PC-9 (cell line): ENCODE results near the gene NKAPD1. TPM values are rescaled to one million over a fixed set of nuclear protein-coding genes. Genes with fewer than 3 reads are reported as not detected.

Experiments used
- Bru-seq: library from RNA; stranded (reverse); fragments of 400-500 nt; gene quantifications from one replicate; lab custom pipeline; 2021; lab: Mats Ljungman, UMichigan
- BruChase-seq, 2 experiments: library from RNA; stranded (reverse); fragments of 400-500 nt; gene quantifications; one replicate each; lab custom pipeline; 2021; lab: Mats Ljungman, UMichigan
- BruUV-seq: library from RNA; stranded (reverse); fragments of 400-500 nt; replicated peaks from 2 replicates; lab custom pipeline; 2021; lab: Mats Ljungman, UMichigan
- CTCF ChIA-PET: fragments of 300-600 bp; sonication (Branson Sonifier 250); formaldehyde crosslinking; loops from one replicate; lab custom pipeline; 2022; ENCODE audit warnings: antibody characterized with exemption; lab: Charles Lee
- POLR2A ChIA-PET: fragments of 300-600 bp; sonication (Branson Sonifier 250); formaldehyde crosslinking; loops from one replicate; lab custom pipeline; 2022; ENCODE audit warnings: antibody characterized with exemption; ENCODE audit not compliant: unreplicated experiment; lab: Charles Lee
- DNase-seq, 2 experiments: peaks; one replicate each; pipeline versions ENCODE4 v3.0.0 to v3.0.0-alpha.2; 2015 to 2022; ENCODE audit warnings: mixed read lengths in 1 of 2
- H2AFZ ChIP-seq: fragments of 200-600 bp; sonication (generic); 2 replicates; pipeline ENCODE4 v1.8.1; 2017; ENCODE audit warnings: antibody characterized with exemption
- H3F3A ChIP-seq: fragments of 200-600 bp; sonication (generic); 2 replicates; pipeline ENCODE4 v1.8.1; 2017; ENCODE audit warnings: antibody characterized with exemption, mild to moderate bottlenecking, low read depth; ENCODE audit not compliant: insufficient read depth
- H3K27ac ChIP-seq: fragments of 200-600 bp; sonication (generic); 2 replicates; pipeline ENCODE4 v1.6.1; 2016; ENCODE audit warnings: mixed run types
- H3K27me3 ChIP-seq: fragments of 200-600 bp; sonication (generic); 2 replicates; pipeline ENCODE4 v1.6.1; 2016; ENCODE audit warnings: low read depth, mixed run types; ENCODE audit not compliant: insufficient read depth
- H3K36me3 ChIP-seq: fragments of 200-600 bp; sonication (generic); 2 replicates; pipeline ENCODE4 v1.6.1; 2016; ENCODE audit warnings: low read depth, mixed run types
- H3K4me1 ChIP-seq: fragments of 200-600 bp; sonication (generic); replicated peaks from 2 replicates; pipeline ENCODE4 v1.6.1; 2016; ENCODE audit warnings: mixed run types; ENCODE audit not compliant: insufficient read depth
- H3K4me2 ChIP-seq: fragments of 200-600 bp; sonication (generic); 2 replicates; pipeline ENCODE4 v1.6.1; 2017; ENCODE audit warnings: mixed run types
- H3K4me3 ChIP-seq: fragments of 200-600 bp; sonication (generic); 2 replicates; pipeline ENCODE4 v1.6.1; 2016; ENCODE audit warnings: mixed run types
- H3K79me2 ChIP-seq: fragments of 200-600 bp; sonication (generic); 2 replicates; pipeline ENCODE4 v1.6.1; 2017; ENCODE audit warnings: low read depth, mixed run types
- H3K9me2 ChIP-seq: fragments of 200-600 bp; sonication (generic); 2 replicates; pipeline ENCODE4 v1.8.1; 2017; ENCODE audit warnings: mild to moderate bottlenecking; ENCODE audit not compliant: insufficient read depth
- H3K9me3 ChIP-seq: fragments of 200-600 bp; sonication (generic); 2 replicates; pipeline ENCODE4 v1.8.1; 2016; ENCODE audit warnings: low read depth; ENCODE audit not compliant: insufficient read depth
- H4K20me1 ChIP-seq: fragments of 200-600 bp; sonication (generic); 2 replicates; pipeline ENCODE4 v1.8.1; 2017; ENCODE audit not compliant: insufficient read depth
- CTCF ChIP-seq: fragments of 200-600 bp; sonication (generic); conservative IDR thresholded peaks from 2 replicates; pipeline ENCODE4 v1.6.1; 2017; ENCODE audit warnings: mixed run types, antibody characterized with exemption, mild to moderate bottlenecking, moderate library complexity
- EZH2 ChIP-seq: fragments of 200-600 bp; sonication (generic); IDR thresholded peaks from 2 replicates; pipeline ENCODE4 v1.8.0; 2017; ENCODE audit warnings: antibody characterized with exemption, low read depth
- intact Hi-C: fragments of 100-400 bp; cut with micrococcal nuclease; formaldehyde crosslinking; loops from one replicate; pipeline ENCODE4 v1.10.0; 2022; ENCODE audit not compliant: unreplicated experiment
- long read RNA-seq: library from polyadenylated mRNA; stranded (forward); transcript quantifications from one replicate; pipeline ENCODE4 v2.0.0, GENCODE V29; 2022
- total RNA-seq: library from RNA; stranded (reverse); gene quantifications from 2 replicates; pipeline ENCODE4 v1.2.3, GENCODE V29; 2021

Gene NKAPD1
- total RNA-seq (16.5 and 17.6 TPM in 2 replicates), Bru-seq, nascent RNA (percentile 85 among the genes with signal in this experiment), BruChase-seq, experiment 1, labeled RNA remaining after a 2-hour chase (percentile 91 among the genes with signal in this experiment), BruChase-seq, experiment 2, labeled RNA remaining after a 6-hour chase (percentile 83 among the genes with signal in this experiment)
- long read RNA-seq, transcript NKAPD1-202 (6 exons, 3,669 nt), result major isoform, 5 of 15 reads
- long read RNA-seq, partial matches to known transcripts, result 2 of 15 reads
- long read RNA-seq, other reads (novel, unspliced or antisense), result 6 of 15 reads

GRCh38 chr11:112073941-112074811 is at the start of gene NKAPD1, which contains the start of gene PIH1D2:
Gene NKAPD1, plus strand, starts transcription at chr11:112074299. Its CDS starts 1,276 bp downstream, at chr11:112075575.
Gene PIH1D2, minus strand, starts transcription at chr11:112074017. Its CDS starts 843 bp downstream, at chr11:112073174.
- peaks cover 18% of the 10 kb centered on the region; the same call in 1 of the 2 replicates for H3K4me1 ChIP-seq
- POLR2A ChIA-PET, result interaction anchor here (0.6 kb wide), 1 partner anchor 9 kb away, joined by 3 read pairs; no protein-coding TSS in a partner anchor
- H2AFZ ChIP-seq, result peak within 1 kb of the TSS; percentile 90
- peak within 1 kb of the TSS; percentile 82 for H3K27ac ChIP-seq
- 0 out of 2 replicates have a peak, but pooled peaks cover 4% of the 10 kb centered on the region for H4K20me1 ChIP-seq
- no peaks in the 10 kb centered on the region for H3K27me3 ChIP-seq
- peak within 1 kb of the TSS; percentile 84 for H3K4me2 ChIP-seq
- intact Hi-C loops, result loop anchor here (2.0 to 5.0 kb wide), 2 partner anchors 47 to 143 kb away; partner anchors contain the start of gene DLAT
- TSS peak; percentile 72 for BruUV-seq
- H3K9me2 ChIP-seq, result no peaks in the 10 kb centered on the region
- peaks cover 36% of the 10 kb centered on the region for H3K36me3 ChIP-seq
- DNase-seq, result peak; percentile 63 to 84
- H3F3A ChIP-seq, result peaks cover 6% of the 10 kb centered on the region; the same call in 1 of the 2 replicates
- TF ChIP-seq CTCF (0 out of 2 replicates have a peak, but pooled peaks have one; percentile 17), EZH2 (no peak)
- H3K4me3 ChIP-seq, result peak within 1 kb of the TSS; percentile 98
- no peaks in the 10 kb centered on the region for H3K9me3 ChIP-seq
- CTCF ChIA-PET, result no interaction called here
- peaks cover 28% of the 10 kb centered on the region for H3K79me2 ChIP-seq

GRCh38 chr11:112024773-112025678 is 49.1 kb upstream of the NKAPD1 start, which contains the start of gene DLAT:
Gene DLAT, plus strand, starts transcription at chr11:112025408. Its CDS starts 65 bp downstream, at chr11:112025473.
- intact Hi-C loops, result loop anchor here (5.0 kb wide), 1 partner anchor 47 kb away; the partner anchor contains the start of genes NKAPD1 and PIH1D2
- H3K9me2 ChIP-seq, result no peaks in the 10 kb centered on the region
- no peak for TF ChIP-seq CTCF
- TF ChIP-seq EZH2, result no peak
- peak within 1 kb of the TSS; percentile 97 for H3K4me2 ChIP-seq
- H4K20me1 ChIP-seq, result no peaks in the 10 kb centered on the region
- ChIA-PET CTCF (no interaction called here), POLR2A (interaction anchor here (0.7 kb wide), 1 partner anchor 98 kb away, joined by 3 read pairs; no protein-coding TSS in a partner anchor)
- peak; percentile 83 to 85 for DNase-seq
- peaks cover 12% of the 10 kb centered on the region for H3K79me2 ChIP-seq
- H3K27ac ChIP-seq, result peak within 1 kb of the TSS; percentile 76
- H3K27me3 ChIP-seq, result no peaks in the 10 kb centered on the region
- peaks cover 14% of the 10 kb centered on the region for H3K4me1 ChIP-seq
- no TSS peak for BruUV-seq
- peaks cover 9% of the 10 kb centered on the region for H3F3A ChIP-seq
- peak within 1 kb of the TSS; percentile 96 for H2AFZ ChIP-seq
- H3K9me3 ChIP-seq, result no peaks in the 10 kb centered on the region
- peaks cover 21% of the 10 kb centered on the region for H3K36me3 ChIP-seq
- peak within 1 kb of the TSS; percentile 86 for H3K4me3 ChIP-seq
